K562 (cell line): ENCODE measurements around the gene TAF1B. TPM values are rescaled to one million over a fixed set of nuclear protein-coding genes. Genes with fewer than 3 reads are reported as not detected.

Source experiments
- ATAC-seq: fragments of 200-7000 bp; cut with Tn5 transposase; 3 replicates; pipeline ENCODE4 v1.9.1; 2020; ENCODE audit warnings: moderate library complexity
- BruUV-seq: library from RNA; stranded (reverse); fragments of 400-500 nt; replicated peaks from 2 replicates; lab custom pipeline; 2021; lab: Mats Ljungman, UMichigan
- CTCF ChIA-PET: fragments of 300-600 bp; formaldehyde crosslinking; extraction: SDS; loops from one replicate; lab custom pipeline; 2021; ENCODE audit warnings: low intra/inter-chr PET ratio; lab: Yijun Ruan, JAX
- POLR2A ChIA-PET: fragments of 300-600, 350-650 bp; sonication (Branson Sonifier 250); formaldehyde crosslinking; extraction: SDS; loops from one replicate; lab custom pipeline; 2021; ENCODE audit warnings: antibody characterized with exemption, inconsistent platforms; lab: Yijun Ruan, JAX
- DNase-seq, 4 experiments: peaks; one replicate each; pipeline versions ENCODE4 v3.0.0 to v3.0.0-alpha.2; 2011 to 2018; ENCODE audit warnings: low spot score in 3 of 4, mixed read lengths in 3 of 4; ENCODE audit errors: extremely low read depth in 1 of 4
- FAIRE-seq: peaks from 2 replicates; lab custom pipeline; 2011; peaks lifted over from hg19 to GRCh38; lab: Jason Lieb, UNC
- H2AFZ ChIP-seq: 2 replicates; pipeline ENCODE4 v1.6.0; 2011; ENCODE audit warnings: low read depth, low read length, control low read depth, inconsistent platforms
- H3K27ac ChIP-seq: fragments of 200-600 bp; 3 replicates; pipeline ENCODE4 v1.8.0; 2011; ENCODE audit warnings: low read depth, mild to moderate bottlenecking, control low read depth, inconsistent platforms, low read length, moderate library complexity, mixed read lengths; ENCODE audit errors: extremely low read depth
- H3K27me3 ChIP-seq, 2 experiments: fragments of 300-600 bp in 1 of 2; 2 replicates in 1 of 2; 3 replicates in 1 of 2; pipeline versions ENCODE4 v1.6.0 to v1.8.0; 2011; ENCODE audit warnings: inconsistent platforms in 2 of 2, low read length in 2 of 2, mild to moderate bottlenecking in 1 of 2, mixed read lengths in 1 of 2, moderate library complexity in 1 of 2; ENCODE audit not compliant: control insufficient read depth in 2 of 2, insufficient read depth in 2 of 2
- H3K36me3 ChIP-seq: fragments of 300-600 bp; 3 replicates; pipeline ENCODE4 v1.8.0; 2011; ENCODE audit warnings: mild to moderate bottlenecking, low read length, inconsistent platforms; ENCODE audit not compliant: control insufficient read depth, insufficient read depth
- H3K4me1 ChIP-seq, 2 experiments: fragments of 200-600 bp in 1 of 2; replicated peaks in 1 of 2; 2 replicates in 1 of 2; 3 replicates in 1 of 2; pipeline versions ENCODE4 v1.5.1 to v1.8.0; 2011; ENCODE audit warnings: inconsistent platforms in 2 of 2, low read length in 2 of 2, mild to moderate bottlenecking in 1 of 2, mixed read lengths in 1 of 2, moderate library complexity in 1 of 2; ENCODE audit not compliant: control insufficient read depth in 2 of 2, insufficient read depth in 2 of 2
- H3K4me2 ChIP-seq: 2 replicates; pipeline ENCODE4 v1.6.1; 2011; ENCODE audit warnings: low read length, control low read depth, inconsistent platforms, mixed read lengths; ENCODE audit not compliant: insufficient read depth
- H3K4me3 ChIP-seq: fragments of 200-600 bp; sonication (generic), shearing (Covaris generic); 2 replicates; pipeline ENCODE4 v1.5.1; 2016; ENCODE audit warnings: control low read depth, inconsistent platforms
- H3K79me2 ChIP-seq: fragments of 200-600 bp; 3 replicates; pipeline ENCODE4 v1.8.0; 2011; ENCODE audit warnings: low read length, inconsistent platforms; ENCODE audit not compliant: control insufficient read depth, insufficient read depth
- H3K9ac ChIP-seq, 2 experiments: 2 replicates each; pipeline versions ENCODE4 v1.6.0 to v1.6.1; 2011; ENCODE audit warnings: low read depth in 2 of 2, low read length in 2 of 2, control low read depth in 1 of 2, inconsistent platforms in 1 of 2, mild to moderate bottlenecking in 1 of 2, mixed read lengths in 1 of 2; ENCODE audit not compliant: insufficient read depth in 1 of 2
- H3K9me1 ChIP-seq: one replicate; pipeline ENCODE4 v1.6.0; 2011; ENCODE audit warnings: inconsistent platforms, mild to moderate bottlenecking, low read length, moderate library complexity; ENCODE audit not compliant: control insufficient read depth, insufficient read depth
- H3K9me3 ChIP-seq: replicated peaks from 2 replicates; pipeline ENCODE4 v1.5.1; 2011; ENCODE audit warnings: low read depth, low read length, inconsistent platforms; ENCODE audit not compliant: control insufficient read depth, insufficient read depth
- H4K20me1 ChIP-seq: replicated peaks from 2 replicates; pipeline ENCODE4 v1.6.1; 2011; ENCODE audit warnings: low read length, inconsistent platforms, mixed read lengths; ENCODE audit not compliant: control insufficient read depth, insufficient read depth
- FOS ChIP-seq: IDR thresholded peaks from 3 replicates; pipeline ENCODE4 v1.6.1; 2011; ENCODE audit not compliant: insufficient read length; ENCODE audit errors: extremely low read depth
- FOSL1 ChIP-seq: fragments of 200-800 bp; sonication (Bioruptor generic); conservative IDR thresholded peaks from 2 replicates; pipeline ENCODE4 v1.6.1; 2016; ENCODE audit warnings: missing genetic modification characterization, missing compliant biosample characterization
- HIVEP1 ChIP-seq: fragments of 250-450 bp; sonication (Bioruptor Pico); IDR thresholded peaks from 2 replicates; pipeline ENCODE4 v1.4.0; 2020; ENCODE audit warnings: mild to moderate bottlenecking
- IRF2 ChIP-seq: sonication (generic); formaldehyde crosslinking; IDR thresholded peaks from 2 replicates; pipeline ENCODE4 v1.8.1; 2022; ENCODE audit warnings: mild to moderate bottlenecking, missing genetic modification reagents
- KDM4B ChIP-seq, 2 experiments: fragments of 450-650 bp in 1 of 2; sonication (generic) in 1 of 2; IDR thresholded peaks; 2 replicates each; pipeline ENCODE4 v1.6.1; 2016 to 2017; ENCODE audit warnings: borderline replicate concordance in 2 of 2, antibody characterized with exemption in 1 of 2, low read depth in 1 of 2, mild to moderate bottlenecking in 1 of 2
- MCM5 ChIP-seq: fragments of 450-650 bp; IDR thresholded peaks from 2 replicates; pipeline ENCODE4 v1.6.1; 2016; ENCODE audit warnings: low read depth
- NFIC ChIP-seq: fragments of 450-650 bp; IDR thresholded peaks from 2 replicates; pipeline ENCODE4 v1.6.1; 2017; ENCODE audit warnings: mild to moderate bottlenecking, inconsistent platforms
- RBM14 ChIP-seq: fragments of 200-400 bp; formaldehyde crosslinking; IDR thresholded peaks from 2 replicates; pipeline ENCODE4 v1.6.1; 2018; ENCODE audit warnings: low read depth, mild to moderate bottlenecking, low read length, moderate library complexity, borderline replicate concordance; ENCODE audit not compliant: insufficient read depth
- SETDB1 ChIP-seq: IDR thresholded peaks from one replicate; pipeline ENCODE4 v1.6.1; 2012; ENCODE audit warnings: low read length, control low read depth, inconsistent platforms
- SMARCA4 ChIP-seq: fragments of 450-650 bp; IDR thresholded peaks from 2 replicates; pipeline ENCODE4 v1.6.1; 2016
- SREBF2 ChIP-seq: sonication (generic); formaldehyde crosslinking; IDR thresholded peaks from 2 replicates; pipeline ENCODE4 v1.4.0; 2020; ENCODE audit warnings: mild to moderate bottlenecking, missing genetic modification reagents
- SRSF1 ChIP-seq: fragments of 200-400 bp; formaldehyde crosslinking; IDR thresholded peaks from 2 replicates; pipeline ENCODE4 v1.6.1; 2017; ENCODE audit warnings: mild to moderate bottlenecking, low read depth, low read length, moderate library complexity
- ZNF644 ChIP-seq: fragments of 200-800 bp; sonication (Bioruptor generic); IDR thresholded peaks from 2 replicates; pipeline ENCODE4 v1.6.1; 2016; ENCODE audit warnings: low read depth, missing genetic modification characterization, missing compliant biosample characterization
- ZNF780A ChIP-seq: fragments of 250-450 bp; sonication (Bioruptor Pico); IDR thresholded peaks from 2 replicates; pipeline ENCODE4 v1.5.0; 2021; ENCODE audit warnings: mild to moderate bottlenecking
- WGBS: fragments of 100-300 bp; shearing (Covaris generic); methylation state at CpG from one replicate; pipeline ENCODE4 v1.1.6; 2016; ENCODE audit warnings: low coverage, mixed read lengths; ENCODE audit not compliant: insufficient coverage; ENCODE audit errors: missing lambda C conversion rate; 5-methylcytosine and 5-hydroxymethylcytosine counted together
- in situ Hi-C: fragments of 300-500 bp; cut with MboI; formaldehyde crosslinking; loops from 4 replicates; pipeline ENCODE4 v1.15.0; 2018; ENCODE audit warnings: inconsistent platforms, mixed read lengths
- intact Hi-C: fragments of 100-400 bp; cut with micrococcal nuclease; formaldehyde crosslinking; loops from 2 replicates; pipeline ENCODE4 v1.14.2; 2022
- polyA plus RNA-seq, 8 experiments: library from polyadenylated mRNA; depleted of rRNA in 4 of 8; stranded (reverse) in 5 of 8; unstranded in 3 of 8; fragments of >200 nt; fragmentation: Nextera tagmentation in 2 of 8; fragmentation: Illumina TruSeq in 1 of 8; extraction: Ambion mirVana in 2 of 8; extraction: Trizol in 1 of 8; gene quantifications; 2 replicates each; pipeline versions ENCODE4 v1.2.1 to v1.2.3, GENCODE V29; 2011 to 2014; ENCODE audit warnings: inconsistent platforms in 1 of 8, missing spikeins in 1 of 8
- total RNA-seq, 7 experiments: library from RNA; depleted of rRNA in 6 of 7; stranded (reverse); fragments of >200 nt in 6 of 7; fragmentation: Illumina TruSeq in 2 of 7; extraction: Trizol in 2 of 7; gene quantifications; 2 replicates each; pipeline versions ENCODE4 v1.2.1 to v1.2.3, GENCODE V29; 2011 to 2021; ENCODE audit warnings: low replicate concordance in 1 of 7
- TF ChIP-seq, protein P1 (sequence below), 2 experiments: fragments of 450-650 bp; conservative IDR thresholded peaks; 2 replicates each; pipeline ENCODE4 v1.6.1; 2017; ENCODE audit warnings: mild to moderate bottlenecking in 2 of 2, moderate library complexity in 2 of 2
- TF ChIP-seq, protein P2 (sequence below): fragments of 450-650 bp; formaldehyde crosslinking; IDR thresholded peaks from 2 replicates; pipeline ENCODE4 v1.4.0; 2020; ENCODE audit warnings: mild to moderate bottlenecking, moderate library complexity
- TF ChIP-seq, protein P3 (sequence below): sonication (generic); formaldehyde crosslinking; IDR thresholded peaks from 2 replicates; pipeline ENCODE4 v1.8.0; 2022; ENCODE audit warnings: missing genetic modification reagents, mild to moderate bottlenecking, moderate library complexity, borderline replicate concordance
- TF ChIP-seq, protein P4 (sequence below): sonication (generic); formaldehyde crosslinking; IDR thresholded peaks from 2 replicates; pipeline ENCODE4 v1.8.0; 2023; ENCODE audit warnings: mild to moderate bottlenecking, missing genetic modification reagents

Gene TAF1B
- total and polyA plus RNA-seq, 9 of the 15 experiments (the other 6 are each of a cell fraction or from before 2014, with no cell fraction given) = 8.8 to 25.1 (median 17.3) TPM

DNA sequence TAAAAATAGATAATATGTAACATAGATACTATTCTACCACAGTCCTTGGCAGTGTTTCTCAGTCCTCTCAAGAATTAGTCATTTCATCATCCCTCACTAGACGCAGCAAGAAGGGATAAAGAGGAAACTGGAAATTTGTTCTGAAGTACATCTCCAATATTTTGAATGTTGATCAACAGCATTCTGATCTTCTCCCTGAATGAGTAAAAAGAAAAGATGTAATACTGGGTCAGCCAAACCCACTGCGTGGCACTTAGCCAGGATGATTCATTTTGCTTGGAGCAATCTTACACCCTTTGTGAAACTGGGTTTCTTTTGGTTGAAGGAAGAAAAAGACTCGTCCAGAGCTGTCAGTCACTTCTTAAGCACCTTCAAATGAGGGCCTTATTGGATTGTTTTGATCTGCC is 54.1 kb downstream of the TAF1B start:
- Histone ChIP-seq H3K9me3 (no peaks in the 10 kb centered on the region), H3K4me1 (no peaks in the 10 kb centered on the region; a peak in 1 of 5 replicates), H3K36me3 (no peaks in the 10 kb centered on the region), H3K27me3 (no peaks in the 10 kb centered on the region), H2AFZ (no peak overlapping the region), H3K9ac (no peak overlapping the region), H3K4me2 (no peak overlapping the region), H3K79me2 (no peaks in the 10 kb centered on the region), H3K27ac (no peak overlapping the region), H3K4me3 (no peak overlapping the region), H4K20me1 (no peaks in the 10 kb centered on the region), H3K9me1 (no peaks in the 10 kb centered on the region)
- WGBS = 29% methylated on average over 3 of the region's 3 CpGs
- FAIRE-seq (peak; percentile 6), ATAC-seq (peak; percentile 67), DNase-seq (peak in 1 of 4 experiments; percentile 50)
- intact Hi-C loops (no loop called here), in situ Hi-C loops (no loop called here)
- ChIA-PET CTCF (no interaction called here), POLR2A (interaction anchor here (0.7 kb wide), 1 partner anchor 40 kb away, joined by 3 read pairs; no protein-coding TSS in a partner anchor)
- BruUV-seq = no TSS peak
- TF ChIP-seq SMARCA4 (0 out of 2 replicates have a peak, but pooled peaks have one; percentile 15), FOSL1 (tag) (peak; percentile 69), IRF2 (CRISPR knock-in tag) (no peak), SETDB1 (no peak), SREBF2 (CRISPR knock-in tag) (no peak), SRSF1 (no peak), NFIC (peak; percentile 80), ZNF780A (CRISPR knock-in tag) (no peak), MCM5 (no peak), ZNF644 (tag) (no peak), FOS (no peak), RBM14 (no peak), KDM4B (IDR thresholded peaks at IDR 0.05; ENCODE audit: borderline replicate concordance in 2 of 2, low read depth in 1 of 2) (no peak), HIVEP1 (CRISPR knock-in tag) (no peak)
- TF ChIP-seq, protein P1, sequence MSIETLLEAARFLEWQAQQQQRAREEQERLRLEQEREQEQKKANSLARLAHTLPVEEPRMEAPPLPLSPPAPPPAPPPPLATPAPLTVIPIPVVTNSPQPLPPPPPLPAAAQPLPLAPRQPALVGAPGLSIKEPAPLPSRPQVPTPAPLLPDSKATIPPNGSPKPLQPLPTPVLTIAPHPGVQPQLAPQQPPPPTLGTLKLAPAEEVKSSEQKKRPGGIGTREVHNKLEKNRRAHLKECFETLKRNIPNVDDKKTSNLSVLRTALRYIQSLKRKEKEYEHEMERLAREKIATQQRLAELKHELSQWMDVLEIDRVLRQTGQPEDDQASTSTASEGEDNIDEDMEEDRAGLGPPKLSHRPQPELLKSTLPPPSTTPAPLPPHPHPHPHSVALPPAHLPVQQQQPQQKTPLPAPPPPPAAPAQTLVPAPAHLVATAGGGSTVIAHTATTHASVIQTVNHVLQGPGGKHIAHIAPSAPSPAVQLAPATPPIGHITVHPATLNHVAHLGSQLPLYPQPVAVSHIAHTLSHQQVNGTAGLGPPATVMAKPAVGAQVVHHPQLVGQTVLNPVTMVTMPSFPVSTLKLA (conservative IDR thresholded peaks at IDR 0.05) = no peak
- TF ChIP-seq, protein P2, sequence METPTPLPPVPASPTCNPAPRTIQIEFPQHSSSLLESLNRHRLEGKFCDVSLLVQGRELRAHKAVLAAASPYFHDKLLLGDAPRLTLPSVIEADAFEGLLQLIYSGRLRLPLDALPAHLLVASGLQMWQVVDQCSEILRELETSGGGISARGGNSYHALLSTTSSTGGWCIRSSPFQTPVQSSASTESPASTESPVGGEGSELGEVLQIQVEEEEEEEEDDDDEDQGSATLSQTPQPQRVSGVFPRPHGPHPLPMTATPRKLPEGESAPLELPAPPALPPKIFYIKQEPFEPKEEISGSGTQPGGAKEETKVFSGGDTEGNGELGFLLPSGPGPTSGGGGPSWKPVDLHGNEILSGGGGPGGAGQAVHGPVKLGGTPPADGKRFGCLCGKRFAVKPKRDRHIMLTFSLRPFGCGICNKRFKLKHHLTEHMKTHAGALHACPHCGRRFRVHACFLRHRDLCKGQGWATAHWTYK = no peak
- TF ChIP-seq, protein P3, sequence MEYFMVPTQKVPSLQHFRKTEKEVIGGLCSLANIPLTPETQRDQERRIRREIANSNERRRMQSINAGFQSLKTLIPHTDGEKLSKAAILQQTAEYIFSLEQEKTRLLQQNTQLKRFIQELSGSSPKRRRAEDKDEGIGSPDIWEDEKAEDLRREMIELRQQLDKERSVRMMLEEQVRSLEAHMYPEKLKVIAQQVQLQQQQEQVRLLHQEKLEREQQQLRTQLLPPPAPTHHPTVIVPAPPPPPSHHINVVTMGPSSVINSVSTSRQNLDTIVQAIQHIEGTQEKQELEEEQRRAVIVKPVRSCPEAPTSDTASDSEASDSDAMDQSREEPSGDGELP (CRISPR knock-in tag) = no peak
- TF ChIP-seq, protein P4, sequence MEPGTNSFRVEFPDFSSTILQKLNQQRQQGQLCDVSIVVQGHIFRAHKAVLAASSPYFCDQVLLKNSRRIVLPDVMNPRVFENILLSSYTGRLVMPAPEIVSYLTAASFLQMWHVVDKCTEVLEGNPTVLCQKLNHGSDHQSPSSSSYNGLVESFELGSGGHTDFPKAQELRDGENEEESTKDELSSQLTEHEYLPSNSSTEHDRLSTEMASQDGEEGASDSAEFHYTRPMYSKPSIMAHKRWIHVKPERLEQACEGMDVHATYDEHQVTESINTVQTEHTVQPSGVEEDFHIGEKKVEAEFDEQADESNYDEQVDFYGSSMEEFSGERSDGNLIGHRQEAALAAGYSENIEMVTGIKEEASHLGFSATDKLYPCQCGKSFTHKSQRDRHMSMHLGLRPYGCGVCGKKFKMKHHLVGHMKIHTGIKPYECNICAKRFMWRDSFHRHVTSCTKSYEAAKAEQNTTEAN (CRISPR knock-in tag) = no peak
